H9 (cell line): ENCODE results near the gene TMEM190. TPM values are rescaled to one million over a fixed set of nuclear protein-coding genes. Genes with fewer than 3 reads are reported as not detected.

Source experiments
- DNase-seq: peaks from one replicate; pipeline ENCODE4 v3.0.0-alpha.2; 2017
- H2AFZ ChIP-seq: one replicate; pipeline ENCODE4 v1.6.1; 2013; ENCODE audit warnings: mild to moderate bottlenecking, low read length, control low read depth, moderate library complexity
- H2AK5ac ChIP-seq: 2 replicates; pipeline ENCODE4 v1.6.1; 2013; ENCODE audit warnings: low read length, control low read depth, mixed read lengths; ENCODE audit not compliant: insufficient read length
- H2BK120ac ChIP-seq: one replicate; pipeline ENCODE4 v1.6.1; 2013; ENCODE audit warnings: low read depth, mild to moderate bottlenecking, low read length, control low read depth, inconsistent platforms; ENCODE audit not compliant: poor library complexity, severe bottlenecking
- H2BK12ac ChIP-seq: 2 replicates; pipeline ENCODE4 v1.6.1; 2013; ENCODE audit warnings: low read length, control low read depth, mixed read lengths, low read depth; ENCODE audit not compliant: insufficient read length
- H2BK15ac ChIP-seq: 2 replicates; pipeline ENCODE4 v1.6.1; 2013; ENCODE audit warnings: low read depth, low read length, control low read depth
- H2BK20ac ChIP-seq: one replicate; pipeline ENCODE4 v1.6.1; 2013; ENCODE audit warnings: low read depth, mild to moderate bottlenecking, low read length, control low read depth, inconsistent platforms; ENCODE audit not compliant: poor library complexity, severe bottlenecking
- H2BK5ac ChIP-seq: 2 replicates; pipeline ENCODE4 v1.6.1; 2013; ENCODE audit warnings: low read length, control low read depth, mixed read lengths; ENCODE audit not compliant: insufficient read length
- H3K14ac ChIP-seq: 2 replicates; pipeline ENCODE4 v1.6.1; 2013; ENCODE audit warnings: low read length, control low read depth; ENCODE audit not compliant: insufficient read depth
- H3K18ac ChIP-seq: 2 replicates; pipeline ENCODE4 v1.6.1; 2013; ENCODE audit warnings: low read depth, mild to moderate bottlenecking, mixed read lengths, low read length, control low read depth; ENCODE audit not compliant: insufficient read length
- H3K23ac ChIP-seq: 2 replicates; pipeline ENCODE4 v1.6.1; 2013; ENCODE audit warnings: low read length, control low read depth, mixed read lengths, low read depth; ENCODE audit not compliant: insufficient read length
- H3K23me2 ChIP-seq: 2 replicates; pipeline ENCODE4 v1.6.1; 2013; ENCODE audit warnings: low read depth, mild to moderate bottlenecking, mixed read lengths, low read length, control low read depth; ENCODE audit not compliant: insufficient read length, poor library complexity, severe bottlenecking
- H3K27ac ChIP-seq: 2 replicates; pipeline ENCODE4 v1.5.1; 2013; ENCODE audit warnings: low read length, control low read depth, mixed read lengths, low read depth; ENCODE audit not compliant: insufficient read length
- H3K27me3 ChIP-seq: 2 replicates; pipeline ENCODE4 v1.6.1; 2013; ENCODE audit warnings: low read length, control low read depth, inconsistent platforms; ENCODE audit not compliant: insufficient read depth
- H3K4ac ChIP-seq: 2 replicates; pipeline ENCODE4 v1.6.1; 2013; ENCODE audit warnings: low read depth, mild to moderate bottlenecking, control low read depth, inconsistent platforms, low read length, moderate library complexity
- H3K4me1 ChIP-seq: 2 replicates; pipeline ENCODE4 v1.6.1; 2013; ENCODE audit warnings: low read length, control low read depth, inconsistent platforms; ENCODE audit not compliant: insufficient read depth
- H3K4me2 ChIP-seq: 2 replicates; pipeline ENCODE4 v1.6.1; 2013; ENCODE audit warnings: low read length, control low read depth, mixed read lengths; ENCODE audit not compliant: insufficient read length, insufficient read depth
- H3K56ac ChIP-seq: 2 replicates; pipeline ENCODE4 v1.6.1; 2013; ENCODE audit warnings: low read depth, mild to moderate bottlenecking, mixed read lengths, low read length, control low read depth; ENCODE audit not compliant: insufficient read length
- H3K79me1 ChIP-seq: 2 replicates; pipeline ENCODE4 v1.6.1; 2013; ENCODE audit warnings: low read depth, mild to moderate bottlenecking, moderate library complexity, low read length, control low read depth, inconsistent platforms; ENCODE audit not compliant: insufficient read depth, poor library complexity, severe bottlenecking
- H3K79me2 ChIP-seq: 2 replicates; pipeline ENCODE4 v1.6.1; 2013; ENCODE audit warnings: low read length, control low read depth, inconsistent platforms; ENCODE audit not compliant: insufficient read depth
- H3K9ac ChIP-seq: 2 replicates; pipeline ENCODE4 v1.6.1; 2013; ENCODE audit warnings: low read length, control low read depth, mixed read lengths; ENCODE audit not compliant: insufficient read length; ENCODE audit errors: extremely low read depth
- H3K9me3 ChIP-seq: one replicate; pipeline ENCODE4 v1.6.1; 2013; ENCODE audit warnings: low read depth, low read length, inconsistent platforms; ENCODE audit not compliant: control insufficient read depth
- H3T11ph ChIP-seq: one replicate; pipeline ENCODE4 v1.6.1; 2013; ENCODE audit warnings: mild to moderate bottlenecking, low read length, control low read depth, inconsistent platforms
- H4K20me1 ChIP-seq: one replicate; pipeline ENCODE4 v1.6.1; 2013; ENCODE audit not compliant: control insufficient read depth, insufficient read length, insufficient read depth
- H4K5ac ChIP-seq: 2 replicates; pipeline ENCODE4 v1.6.1; 2013; ENCODE audit warnings: low read depth, mild to moderate bottlenecking, mixed read lengths, low read length, control low read depth; ENCODE audit not compliant: insufficient read length
- H4K8ac ChIP-seq: replicated peaks from 2 replicates; pipeline ENCODE4 v1.6.1; 2013; ENCODE audit warnings: low read length, control low read depth, mixed read lengths, low read depth; ENCODE audit not compliant: insufficient read length
- H4K91ac ChIP-seq: 2 replicates; pipeline ENCODE4 v1.6.1; 2013; ENCODE audit warnings: low read depth, mild to moderate bottlenecking, moderate library complexity, mixed read lengths, low read length, control low read depth; ENCODE audit not compliant: insufficient read length
- H3K27ac Mint-ChIP-seq, 3 experiments: 2 replicates in 2 of 3; 3 replicates in 1 of 3; pipeline ENCODE4 v1.8.0; 2020 to 2021; ENCODE audit warnings: mixed read lengths in 3 of 3, mild to moderate bottlenecking in 1 of 3, moderate library complexity in 1 of 3
- H3K27me3 Mint-ChIP-seq: 2 replicates; pipeline ENCODE4 v1.8.0; 2021; ENCODE audit warnings: low read depth, mild to moderate bottlenecking, moderate library complexity, mixed read lengths
- H3K36me3 Mint-ChIP-seq, 3 experiments: 2 replicates in 2 of 3; 3 replicates in 1 of 3; pipeline ENCODE4 v1.8.0; 2020 to 2021; ENCODE audit warnings: low read depth in 3 of 3, mixed read lengths in 3 of 3; ENCODE audit not compliant: insufficient read depth in 1 of 3
- H3K4me1 Mint-ChIP-seq, 2 experiments: 2 replicates each; pipeline ENCODE4 v1.8.0; 2020; ENCODE audit warnings: mixed read lengths in 2 of 2
- H3K4me3 Mint-ChIP-seq, 2 experiments: 2 replicates in 1 of 2; 3 replicates in 1 of 2; pipeline ENCODE4 v1.8.0; 2020 to 2021; ENCODE audit warnings: mild to moderate bottlenecking in 2 of 2, mixed read lengths in 2 of 2, moderate library complexity in 1 of 2
- H3K9me3 Mint-ChIP-seq, 2 experiments: 2 replicates in 1 of 2; 3 replicates in 1 of 2; pipeline ENCODE4 v1.8.0; 2020; ENCODE audit warnings: mild to moderate bottlenecking in 2 of 2, mixed read lengths in 2 of 2, moderate library complexity in 1 of 2
- CTCF ChIP-seq: fragments of 200-600 bp; sonication (generic); conservative IDR thresholded peaks from 3 replicates; pipeline ENCODE4 v1.8.0; 2021; ENCODE audit warnings: antibody characterized with exemption, mild to moderate bottlenecking
- WGBS: extraction: QIAGEN DNeasy Blood & Tissue Kit; methylation state at CpG from one replicate; pipeline ENCODE4 v1.1.7; 2013; ENCODE audit warnings: missing lambda C conversion rate, low lambda C conversion rate, mixed read lengths; ENCODE audit not compliant: insufficient read length; ENCODE audit errors: extremely low coverage; 5-methylcytosine and 5-hydroxymethylcytosine counted together
- total RNA-seq: library from RNA; stranded (reverse); gene quantifications from 2 replicates; pipeline ENCODE4 v1.2.1, GENCODE V29; 2021

Gene TMEM190
- total RNA-seq, 1 experiment from 2014 or later, result 1.5 TPM

- H2BK20ac ChIP-seq, result no peak overlapping the region
- no peak overlapping the region for H3T11ph ChIP-seq
- no peak overlapping the region for H3K18ac ChIP-seq
- H4K20me1 ChIP-seq, result no peaks in the 10 kb centered on the region
- H3K4me2 ChIP-seq, result no peak overlapping the region
- no peak overlapping the region for H2BK5ac ChIP-seq
- no peak overlapping the region for H2BK120ac ChIP-seq
- H3K9me3 ChIP-seq, result no peaks in the 10 kb centered on the region
- H4K8ac ChIP-seq, result no peak overlapping the region
- H3K4me1 ChIP-seq, result no peaks in the 10 kb centered on the region
- H3K23ac ChIP-seq, result no peak overlapping the region
- Mint-ChIP-seq H3K27ac (no peak overlapping the region), H3K4me3 (no peak overlapping the region), H3K4me1 (peaks cover 5 to 10% of the 10 kb centered on the region in 2 experiments; a peak in 3 of 4 replicates), H3K27me3 (peaks cover 43% of the 10 kb centered on the region), H3K36me3 (no peaks in the 10 kb centered on the region), H3K9me3 (peaks cover 0 to 2% of the 10 kb centered on the region in 2 experiments; a peak in 1 of 5 replicates)
- no peak overlapping the region for H3K4ac ChIP-seq
- H3K79me2 ChIP-seq, result no peaks in the 10 kb centered on the region
- H3K27ac ChIP-seq, result no peak overlapping the region
- H2AFZ ChIP-seq, result no peak overlapping the region
- H2BK15ac ChIP-seq, result no peak overlapping the region
- no peaks in the 10 kb centered on the region for H3K79me1 ChIP-seq
- DNase-seq, result no peak
- H3K56ac ChIP-seq, result no peak overlapping the region
- no peak overlapping the region for H4K5ac ChIP-seq
- H3K27me3 ChIP-seq, result no peaks in the 10 kb centered on the region
- no peaks in the 10 kb centered on the region for H3K23me2 ChIP-seq
- no peak for TF ChIP-seq CTCF
- no peak overlapping the region for H3K14ac ChIP-seq
- H2AK5ac ChIP-seq, result no peak overlapping the region
- WGBS, result no CpG with 5 or more reads among the region's 3 CpGs
- H2BK12ac ChIP-seq, result no peak overlapping the region
- H4K91ac ChIP-seq, result no peak overlapping the region
- no peak overlapping the region for H3K9ac ChIP-seq
Measured at GRCh38 chr19:55424518-55424917, 47.9 kb downstream of the TMEM190 start.
